Activated T-cell treated with anti-CD3 and anti-CD28 coated beads, Interleukin-2, amount 50 U/mL, for 4 hours (primary cell): ENCODE measurements around the gene UVRAG. TPM values are rescaled to one million over a fixed set of nuclear protein-coding genes. Genes with fewer than 3 reads are reported as not detected.

Experiments
- ATAC-seq, 2 donors: fragments of 200-7000 bp; cut with Tn5 transposase; one replicate each; pipeline ENCODE4 v1.10.0; 2021
- DNase-seq: peaks from one replicate; pipeline ENCODE4 v3.0.0-alpha.2; 2020
- H3K27me3 Mint-ChIP-seq: one replicate; pipeline ENCODE4 v1.8.0; 2021; ENCODE audit warnings: low read depth, mixed read lengths
- H3K36me3 Mint-ChIP-seq: one replicate; pipeline ENCODE4 v1.8.0; 2022; ENCODE audit warnings: mixed read lengths; ENCODE audit not compliant: insufficient read depth
- H3K4me1 Mint-ChIP-seq: one replicate; pipeline ENCODE4 v1.8.0; 2021; ENCODE audit warnings: low read depth, mixed read lengths
- H3K4me3 Mint-ChIP-seq: one replicate; pipeline ENCODE4 v1.8.0; 2021; ENCODE audit warnings: mild to moderate bottlenecking, moderate library complexity, mixed read lengths
- H3K9me3 Mint-ChIP-seq: one replicate; pipeline ENCODE4 v1.8.0; 2021; ENCODE audit warnings: mixed read lengths
- total RNA-seq, 3 donors: library from RNA; stranded (reverse); gene quantifications; one replicate each; pipeline ENCODE4 v1.2.1, GENCODE V29; 2021

The UVRAG gene
- total RNA-seq, 3 donors from 2014 or later: 14.4 to 15.8 (median 14.5) TPM

- DNase-seq: no peak
- no peaks in the 10 kb centered on the region for H3K36me3 Mint-ChIP-seq
These were observed 362.3 kb downstream of the UVRAG start for GRCh38 chr11:76177250-76177686.

GRCh38 chr11:76179147-76179546 lies 364.1 kb downstream of the UVRAG start:
- no peaks in the 10 kb centered on the region for H3K4me1 Mint-ChIP-seq
- no peaks in the 10 kb centered on the region for H3K36me3 Mint-ChIP-seq
- no peak overlapping the region for H3K4me3 Mint-ChIP-seq
- H3K9me3 Mint-ChIP-seq: no peaks in the 10 kb centered on the region
- H3K27me3 Mint-ChIP-seq: no peaks in the 10 kb centered on the region
- ATAC-seq (no peak), DNase-seq (no peak)

More at GRCh38 chr11:76177250-76177686, 362.3 kb downstream of the UVRAG start:
- Mint-ChIP-seq H3K27me3 (no peaks in the 10 kb centered on the region), H3K4me1 (no peaks in the 10 kb centered on the region), H3K4me3 (no peak overlapping the region), H3K9me3 (no peaks in the 10 kb centered on the region)
- no peak for ATAC-seq

DNA sequence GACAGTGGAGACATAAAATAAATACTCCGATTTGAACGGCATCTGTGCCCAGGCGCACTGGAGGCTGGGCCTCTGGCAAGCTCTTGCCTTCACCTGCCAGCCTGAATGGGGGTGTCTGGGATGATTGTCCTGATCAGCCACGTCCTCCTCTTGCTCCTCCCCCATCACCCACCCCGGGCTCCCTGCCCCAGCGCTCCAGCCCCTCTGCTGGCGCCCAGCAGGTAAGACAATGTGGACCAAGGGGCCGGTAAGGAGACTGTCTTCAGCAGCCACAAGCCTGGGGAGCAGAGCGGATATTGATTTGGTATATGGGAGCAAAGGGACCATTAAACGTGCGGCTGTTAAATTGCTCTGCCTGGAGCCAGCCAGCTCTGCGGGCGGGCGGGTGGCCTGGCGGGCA lies 366.4 kb downstream of the UVRAG start:
- Mint-ChIP-seq H3K36me3 (no peaks in the 10 kb centered on the region), H3K4me1 (no peaks in the 10 kb centered on the region), H3K9me3 (no peaks in the 10 kb centered on the region), H3K27me3 (no peaks in the 10 kb centered on the region), H3K4me3 (no peak overlapping the region)
- DNase-seq: no peak
- no peak for ATAC-seq

GRCh38 chr11:76184551-76184993 lies 369.6 kb downstream of the UVRAG start:
- no peak for ATAC-seq
- DNase-seq: no peak
- H3K4me1 Mint-ChIP-seq: no peaks in the 10 kb centered on the region
- no peak overlapping the region for H3K4me3 Mint-ChIP-seq
- H3K36me3 Mint-ChIP-seq: no peaks in the 10 kb centered on the region
- no peaks in the 10 kb centered on the region for H3K9me3 Mint-ChIP-seq
- no peaks in the 10 kb centered on the region for H3K27me3 Mint-ChIP-seq

- Mint-ChIP-seq H3K27me3 (no peaks in the 10 kb centered on the region), H3K4me1 (no peaks in the 10 kb centered on the region), H3K36me3 (no peaks in the 10 kb centered on the region), H3K9me3 (no peaks in the 10 kb centered on the region), H3K4me3 (no peak overlapping the region)
- no peak for ATAC-seq
- DNase-seq: no peak
These were observed 370.5 kb downstream of the UVRAG start for GRCh38 chr11:76185511-76185910.

GRCh38 chr11:76185931-76186401 lies 371.0 kb downstream of the UVRAG start:
- Mint-ChIP-seq H3K36me3 (no peaks in the 10 kb centered on the region), H3K27me3 (no peaks in the 10 kb centered on the region), H3K4me3 (no peak overlapping the region), H3K4me1 (no peaks in the 10 kb centered on the region), H3K9me3 (no peaks in the 10 kb centered on the region)
- DNase-seq (no peak), ATAC-seq (no peak)

- Mint-ChIP-seq H3K4me3 (no peak overlapping the region), H3K4me1 (no peaks in the 10 kb centered on the region), H3K27me3 (no peaks in the 10 kb centered on the region), H3K36me3 (no peaks in the 10 kb centered on the region), H3K9me3 (no peaks in the 10 kb centered on the region)
- DNase-seq (no peak), ATAC-seq (no peak)
These were observed 371.8 kb downstream of the UVRAG start for GRCh38 chr11:76186776-76187279.

GRCh38 chr11:76188873-76189272 lies 373.9 kb downstream of the UVRAG start:
- no peaks in the 10 kb centered on the region for H3K36me3 Mint-ChIP-seq
- DNase-seq (no peak), ATAC-seq (no peak)
- H3K9me3 Mint-ChIP-seq: no peaks in the 10 kb centered on the region
- no peaks in the 10 kb centered on the region for H3K4me1 Mint-ChIP-seq
- H3K4me3 Mint-ChIP-seq: no peak overlapping the region
- no peaks in the 10 kb centered on the region for H3K27me3 Mint-ChIP-seq

GRCh38 chr11:76189682-76190081 lies 374.7 kb downstream of the UVRAG start:
- H3K9me3 Mint-ChIP-seq: no peaks in the 10 kb centered on the region
- H3K4me3 Mint-ChIP-seq: no peak overlapping the region
- ATAC-seq: no peak
- no peaks in the 10 kb centered on the region for H3K36me3 Mint-ChIP-seq
- no peaks in the 10 kb centered on the region for H3K4me1 Mint-ChIP-seq
- no peak for DNase-seq
- H3K27me3 Mint-ChIP-seq: no peaks in the 10 kb centered on the region

DNA sequence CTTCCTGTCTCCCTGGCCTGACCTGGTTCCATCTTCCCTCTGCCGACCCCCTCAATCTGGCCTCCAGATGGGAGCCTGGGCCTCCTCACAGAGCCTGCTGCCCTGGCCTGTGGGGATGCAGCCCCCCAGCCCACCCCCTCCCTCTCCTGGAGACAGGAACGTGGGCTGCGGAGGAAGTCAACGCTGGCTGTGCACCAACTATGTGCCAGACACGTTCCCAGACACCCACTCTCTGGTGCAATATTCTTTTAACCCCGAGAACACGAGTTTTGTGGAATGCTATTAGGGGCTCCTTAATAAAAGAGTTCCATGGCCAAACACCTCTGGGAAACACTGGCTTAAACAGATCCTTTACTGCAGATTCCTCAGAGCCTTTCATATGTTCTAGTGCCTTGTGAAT lies 375.4 kb downstream of the UVRAG start:
- H3K4me1 Mint-ChIP-seq: no peaks in the 10 kb centered on the region

More for the DNA sequence above, 375.4 kb downstream of the UVRAG start:
- Mint-ChIP-seq H3K27me3 (no peaks in the 10 kb centered on the region), H3K9me3 (no peaks in the 10 kb centered on the region), H3K36me3 (no peaks in the 10 kb centered on the region), H3K4me3 (no peak overlapping the region)
- ATAC-seq: no peak
- DNase-seq: no peak

Other genes starting within 250 kb of the UVRAG start
- gene MAP6, start 146.2 kb upstream of the UVRAG start, total RNA-seq: not detected
- gene MOGAT2, start 97.4 kb upstream of the UVRAG start, total RNA-seq: under 1 TPM in 1 of 3 donors, not detected in 2; 0.13 TPM
- gene DGAT2, start 46.4 kb upstream of the UVRAG start, total RNA-seq: 1 to 10 TPM; 5.0 to 9.8 (median 5.8) TPM